ENCODE results near the gene UBXN1. TPM values are rescaled to one million over a fixed set of nuclear protein-coding genes. Genes with fewer than 3 reads are reported as not detected.
"Not testable (repeated sequence)": the region's sequence is repeated elsewhere in the genome, so short reads cannot be mapped to it uniquely, and the experiment has no call there.

The UBXN1 gene
- total RNA-seq, 6 donors from 2014 or later = 104 to 186 (median 128) TPM

- ATAC-seq (ENCODE audit: low FRiP score in 2 of 2) (peak; percentile 62 to 71), DNase-seq (peak in 1 of 2 donors; percentile 45)
- no peaks in the 10 kb centered on the region for H3K9me3 ChIP-seq
- no peak for TF ChIP-seq POLR2A (IDR thresholded peaks at IDR 0.05)
- no peak for TF ChIP-seq CTCF (IDR thresholded peaks at IDR 0.05)
- TF ChIP-seq POLR2AphosphoS5 (IDR thresholded peaks at IDR 0.05) = no peak
- no peak for TF ChIP-seq EP300 (IDR thresholded peaks at IDR 0.05)
- peaks cover 21 to 33% (median 29%) of the 10 kb centered on the region in 4 donors for H3K4me1 ChIP-seq
- 3 to 4% methylated on average over 15 to 36 of the region's 36 CpGs for WGBS, 2 donors
- H3K27ac ChIP-seq = peak overlapping the region; percentile 77 to 97 (median 90)
- peak overlapping the region; percentile 48 to 95 (median 72) for H3K4me3 ChIP-seq
- H3K36me3 ChIP-seq = peaks cover 3 to 24% (median 13%) of the 10 kb centered on the region in 4 donors
- no peaks in the 10 kb centered on the region for H3K27me3 ChIP-seq
Measured at GRCh38 chr11:62664405-62665074, 14.3 kb downstream of the UBXN1 start.

- peaks cover 5 to 9% (median 7%) of the 10 kb centered on the region in 4 donors for H3K4me1 ChIP-seq
- TF ChIP-seq POLR2AphosphoS5 (IDR thresholded peaks at IDR 0.05) (no peak), EP300 (IDR thresholded peaks at IDR 0.05) (no peak), POLR2A (IDR thresholded peaks at IDR 0.05) (no peak), CTCF (IDR thresholded peaks at IDR 0.05) (no peak)
- ATAC-seq (ENCODE audit: low FRiP score in 2 of 2) = no peak
- no peak overlapping the region for H3K4me3 ChIP-seq
- H3K27me3 ChIP-seq = no peaks in the 10 kb centered on the region
- 51 to 55% methylated on average over 5 of the region's 5 CpGs for WGBS, 2 donors
- no peak overlapping the region for H3K27ac ChIP-seq
- DNase-seq = no peak
- no peaks in the 10 kb centered on the region for H3K9me3 ChIP-seq
- peaks cover 0 to 6% (median 2%) of the 10 kb centered on the region in 4 donors for H3K36me3 ChIP-seq
Measured at GRCh38 chr11:62656796-62657429, 22.0 kb downstream of the UBXN1 start.

DNA sequence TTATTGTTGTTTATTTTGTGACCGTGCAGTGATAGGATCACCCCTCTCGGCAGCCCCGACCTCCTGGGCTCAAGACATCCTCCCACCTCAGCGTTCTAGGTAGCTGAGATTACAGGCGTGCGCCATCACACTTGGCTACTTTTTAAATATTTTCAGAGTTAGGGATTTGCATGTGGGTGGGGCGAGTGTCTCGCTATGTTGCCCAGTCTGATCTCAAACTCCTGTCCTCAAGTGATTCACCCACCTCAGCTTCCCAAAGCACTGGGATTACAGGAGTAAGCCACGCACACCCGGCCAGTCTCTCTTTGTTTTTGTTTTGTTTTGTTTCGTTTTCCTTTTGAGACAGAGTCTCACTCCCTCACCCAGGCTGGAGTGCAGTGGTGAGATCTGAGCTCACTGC is 24.6 kb downstream of the UBXN1 start:
- no peak overlapping the region for H3K4me3 ChIP-seq
- H3K9me3 ChIP-seq = no peaks in the 10 kb centered on the region
- no peak for ATAC-seq (ENCODE audit: low FRiP score in 2 of 2)
- WGBS, 2 donors = 88 to 91% methylated on average over 11 of the region's 11 CpGs
- DNase-seq = no peak
- peaks cover 11 to 25% (median 15%) of the 10 kb centered on the region in 4 donors for H3K4me1 ChIP-seq
- H3K27ac ChIP-seq = no peak overlapping the region
- TF ChIP-seq EP300 (IDR thresholded peaks at IDR 0.05) (no peak), POLR2AphosphoS5 (IDR thresholded peaks at IDR 0.05) (no peak), CTCF (IDR thresholded peaks at IDR 0.05) (no peak), POLR2A (IDR thresholded peaks at IDR 0.05) (no peak)
- H3K27me3 ChIP-seq = no peaks in the 10 kb centered on the region
- H3K36me3 ChIP-seq = peaks cover 0 to 10% (median 6%) of the 10 kb centered on the region in 4 donors

- H3K27me3 ChIP-seq = no peaks in the 10 kb centered on the region
- no peak for ATAC-seq (ENCODE audit: low FRiP score in 2 of 2)
- no peak for DNase-seq
- peak overlapping the region; percentile 88 to 97 (median 95) for H3K27ac ChIP-seq
- WGBS, 2 donors = 31 to 56% methylated on average over 10 to 16 of the region's 16 CpGs
- H3K36me3 ChIP-seq = peaks cover 0 to 26% (median 21%) of the 10 kb centered on the region in 4 donors
- TF ChIP-seq POLR2A (IDR thresholded peaks at IDR 0.05) = no peak
- TF ChIP-seq POLR2AphosphoS5 (IDR thresholded peaks at IDR 0.05) = no peak
- TF ChIP-seq CTCF (IDR thresholded peaks at IDR 0.05) = no peak
- TF ChIP-seq EP300 (IDR thresholded peaks at IDR 0.05) = no peak
- peaks cover 12 to 32% (median 17%) of the 10 kb centered on the region in 4 donors for H3K4me1 ChIP-seq
- H3K9me3 ChIP-seq = no peaks in the 10 kb centered on the region
- peak overlapping the region; percentile 79 to 97 (median 90) for H3K4me3 ChIP-seq
Measured at GRCh38 chr11:62652161-62653006, 26.5 kb downstream of the UBXN1 start.

- not testable (repeated sequence) for H3K9me3 ChIP-seq; H3K27me3 ChIP-seq; H3K27ac ChIP-seq; H3K4me3 ChIP-seq; DNase-seq; ATAC-seq (ENCODE audit: low FRiP score in 2 of 2)
- H3K36me3 ChIP-seq = peaks cover 0 to 27% (median 21%) of the 10 kb centered on the region in 4 donors
- H3K4me1 ChIP-seq = peaks cover 24 to 48% (median 28%) of the 10 kb centered on the region in 4 donors
- WGBS, 2 donors = 95 to 97% methylated on average over 12 of the region's 12 CpGs
Measured at GRCh38 chr11:62650283-62650682, 28.6 kb downstream of the UBXN1 start.
